Measurements from ENCODE around the gene ASPSCR1. TPM values are rescaled to one million over a fixed set of nuclear protein-coding genes. Genes with fewer than 3 reads are reported as not detected.

The ASPSCR1 gene
- polyA plus RNA-seq, 1 donor: 24.9 TPM

GRCh38 chr17:82030470-82031302 lies 53.3 kb downstream of the ASPSCR1 start:
- peak overlapping the region; percentile 17 for H3K27ac ChIP-seq (ENCODE audit: low read length)
- H3K27me3 ChIP-seq (ENCODE audit: control insufficient read depth, insufficient read depth, low read length): peaks cover 6% of the 10 kb centered on the region
- peaks cover 27% of the 10 kb centered on the region for H3K36me3 ChIP-seq (ENCODE audit: control insufficient read depth, insufficient read depth, low read length)
- no CpG with 5 or more reads among the region's 94 CpGs for WGBS (ENCODE audit: insufficient coverage, low lambda C conversion rate)
- peak; percentile 81 to 82 for DNase-seq
- H3K4me3 ChIP-seq (ENCODE audit: low read length): peak overlapping the region; percentile 49
- peaks cover 3% of the 10 kb centered on the region for H3K9me3 ChIP-seq (ENCODE audit: control insufficient read depth, low read depth, low read length)
- H3K4me1 ChIP-seq (ENCODE audit: control insufficient read depth, insufficient read depth, low read length): peaks cover 11% of the 10 kb centered on the region

- no CpG with 5 or more reads among the region's 96 CpGs for WGBS (ENCODE audit: insufficient coverage, low lambda C conversion rate)
- peaks cover 17% of the 10 kb centered on the region for H3K4me1 ChIP-seq (ENCODE audit: control insufficient read depth, insufficient read depth, low read length)
- peak within 1 kb of the TSS; percentile 17 for H3K27ac ChIP-seq (ENCODE audit: low read length)
- H3K9me3 ChIP-seq (ENCODE audit: control insufficient read depth, low read depth, low read length): peaks cover 3% of the 10 kb centered on the region
- H3K4me3 ChIP-seq (ENCODE audit: low read length): peak within 1 kb of the TSS; percentile 49
- peaks cover 25% of the 10 kb centered on the region for H3K36me3 ChIP-seq (ENCODE audit: control insufficient read depth, insufficient read depth, low read length)
- peaks cover 6% of the 10 kb centered on the region for H3K27me3 ChIP-seq (ENCODE audit: control insufficient read depth, insufficient read depth, low read length)
- DNase-seq: no peak
These were observed 54.0 kb downstream of the ASPSCR1 start, which contains the start of gene RAC3 for GRCh38 chr17:82031303-82031884. RAC3 (plus strand) TSS chr17:82031678; CDS start chr17:82031762, 84 bp downstream.

DNA sequence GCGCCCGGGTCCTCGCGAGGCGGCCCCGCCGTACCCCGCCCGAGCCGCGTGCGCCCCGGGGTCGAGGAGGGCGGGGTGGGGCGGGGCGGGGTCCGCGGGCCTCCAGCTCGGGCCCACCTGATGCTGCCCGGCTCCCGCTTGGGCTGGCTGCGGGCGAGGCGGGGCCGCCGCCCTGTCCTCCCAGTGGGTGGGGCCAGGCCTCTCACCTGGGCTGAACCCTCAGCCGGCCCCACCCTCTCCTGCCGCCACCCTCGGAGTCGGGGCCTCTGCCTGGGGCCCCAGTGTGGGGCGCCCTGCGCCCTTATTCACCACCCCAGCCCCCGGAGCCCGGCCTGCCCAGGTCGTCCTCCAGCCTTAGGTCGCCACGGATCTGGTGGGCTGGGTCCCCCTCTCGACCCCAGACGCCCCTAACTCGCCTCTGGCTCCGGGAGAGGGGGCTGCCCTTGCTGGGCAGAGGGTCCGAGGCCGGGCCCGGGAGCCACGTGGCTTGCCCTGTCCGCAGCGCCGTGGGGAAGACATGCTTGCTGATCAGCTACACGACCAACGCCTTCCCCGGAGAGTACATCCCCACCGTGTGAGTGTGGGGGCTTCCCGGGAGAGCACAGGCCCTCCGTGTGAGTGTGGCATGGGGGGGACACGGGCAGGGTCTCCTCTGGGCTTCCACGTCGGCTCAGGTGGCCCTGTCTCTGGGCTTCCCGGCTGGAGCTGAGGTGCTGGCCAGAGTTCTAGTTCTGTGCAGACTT lies 54.6 kb downstream of the ASPSCR1 start:
- Histone ChIP-seq H3K27ac (ENCODE audit: low read length) (no peak overlapping the region), H3K27me3 (ENCODE audit: control insufficient read depth, insufficient read depth, low read length) (peaks cover 6% of the 10 kb centered on the region), H3K4me3 (ENCODE audit: low read length) (peak overlapping the region; percentile 32), H3K36me3 (ENCODE audit: control insufficient read depth, insufficient read depth, low read length) (peaks cover 21% of the 10 kb centered on the region), H3K9me3 (ENCODE audit: control insufficient read depth, low read depth, low read length) (peaks cover 3% of the 10 kb centered on the region), H3K4me1 (ENCODE audit: control insufficient read depth, insufficient read depth, low read length) (peaks cover 22% of the 10 kb centered on the region)
- peak in 1 of 2 donors; percentile 67 for DNase-seq
- no CpG with 5 or more reads among the region's 59 CpGs for WGBS (ENCODE audit: insufficient coverage, low lambda C conversion rate)

DNA sequence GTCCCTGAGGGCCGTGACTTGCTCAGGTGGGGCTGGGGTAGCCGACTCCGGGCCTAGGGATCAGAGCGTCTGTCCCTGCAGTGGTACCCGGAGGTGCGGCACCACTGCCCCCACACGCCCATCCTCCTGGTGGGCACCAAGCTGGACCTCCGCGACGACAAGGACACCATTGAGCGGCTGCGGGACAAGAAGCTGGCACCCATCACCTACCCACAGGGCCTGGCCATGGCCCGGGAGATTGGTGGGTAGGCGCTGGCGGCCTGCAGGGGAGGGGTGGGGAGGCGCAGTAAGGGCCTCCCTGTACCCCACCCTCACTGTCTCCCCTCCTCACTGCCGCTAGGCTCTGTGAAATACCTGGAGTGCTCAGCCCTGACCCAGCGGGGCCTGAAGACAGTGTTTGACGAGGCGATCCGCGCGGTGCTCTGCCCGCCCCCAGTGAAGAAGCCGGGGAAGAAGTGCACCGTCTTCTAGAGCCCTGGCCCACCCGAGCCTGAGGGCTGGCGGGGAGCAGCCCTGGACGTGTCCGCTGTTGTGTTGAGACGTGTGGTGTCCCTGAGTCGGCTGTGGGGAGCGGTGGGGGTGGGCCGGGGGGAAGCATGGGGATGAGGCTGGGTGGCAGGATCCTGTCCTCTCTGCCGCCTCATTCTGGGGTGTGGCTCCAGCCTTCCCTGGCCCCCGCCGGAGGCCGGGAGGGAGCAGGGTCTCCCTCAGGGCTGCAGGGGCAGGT lies 56.1 kb downstream of the ASPSCR1 start:
- no CpG with 5 or more reads among the region's 38 CpGs for WGBS (ENCODE audit: insufficient coverage, low lambda C conversion rate)
- no peak for DNase-seq
- peaks cover 27% of the 10 kb centered on the region for H3K4me1 ChIP-seq (ENCODE audit: control insufficient read depth, insufficient read depth, low read length)
- H3K4me3 ChIP-seq (ENCODE audit: low read length): no peak overlapping the region
- H3K9me3 ChIP-seq (ENCODE audit: control insufficient read depth, low read depth, low read length): peaks cover 3% of the 10 kb centered on the region
- peaks cover 11% of the 10 kb centered on the region for H3K36me3 ChIP-seq (ENCODE audit: control insufficient read depth, insufficient read depth, low read length)
- H3K27ac ChIP-seq (ENCODE audit: low read length): no peak overlapping the region
- peaks cover 6% of the 10 kb centered on the region for H3K27me3 ChIP-seq (ENCODE audit: control insufficient read depth, insufficient read depth, low read length)

- Histone ChIP-seq H3K4me3 (ENCODE audit: low read length) (no peak overlapping the region), H3K27ac (ENCODE audit: low read length) (no peak overlapping the region), H3K4me1 (ENCODE audit: control insufficient read depth, insufficient read depth, low read length) (peaks cover 27% of the 10 kb centered on the region), H3K36me3 (ENCODE audit: control insufficient read depth, insufficient read depth, low read length) (peaks cover 4% of the 10 kb centered on the region), H3K27me3 (ENCODE audit: control insufficient read depth, insufficient read depth, low read length) (peaks cover 6% of the 10 kb centered on the region), H3K9me3 (ENCODE audit: control insufficient read depth, low read depth, low read length) (peaks cover 3% of the 10 kb centered on the region)
- 87% methylated on average over 3 of the region's 23 CpGs for WGBS (ENCODE audit: insufficient coverage, low lambda C conversion rate)
- no peak for DNase-seq
These were observed 57.1 kb downstream of the ASPSCR1 start for GRCh38 chr17:82034371-82035011.

GRCh38 chr17:82035488-82035887 lies 58.1 kb downstream of the ASPSCR1 start:
- no CpG with 5 or more reads among the region's 8 CpGs for WGBS (ENCODE audit: insufficient coverage, low lambda C conversion rate)
- Histone ChIP-seq H3K9me3 (ENCODE audit: control insufficient read depth, low read depth, low read length) (peaks cover 3% of the 10 kb centered on the region), H3K27me3 (ENCODE audit: control insufficient read depth, insufficient read depth, low read length) (peaks cover 6% of the 10 kb centered on the region), H3K36me3 (ENCODE audit: control insufficient read depth, insufficient read depth, low read length) (peaks cover 4% of the 10 kb centered on the region), H3K4me1 (ENCODE audit: control insufficient read depth, insufficient read depth, low read length) (peaks cover 27% of the 10 kb centered on the region), H3K27ac (ENCODE audit: low read length) (no peak overlapping the region), H3K4me3 (ENCODE audit: low read length) (no peak overlapping the region)
- DNase-seq: no peak

- no peak overlapping the region for H3K27ac ChIP-seq (ENCODE audit: low read length)
- peaks cover 3% of the 10 kb centered on the region for H3K9me3 ChIP-seq (ENCODE audit: control insufficient read depth, low read depth, low read length)
- peaks cover 4% of the 10 kb centered on the region for H3K36me3 ChIP-seq (ENCODE audit: control insufficient read depth, insufficient read depth, low read length)
- peaks cover 23% of the 10 kb centered on the region for H3K4me1 ChIP-seq (ENCODE audit: control insufficient read depth, insufficient read depth, low read length)
- H3K4me3 ChIP-seq (ENCODE audit: low read length): peak overlapping the region; percentile 79
- WGBS (ENCODE audit: insufficient coverage, low lambda C conversion rate): no CpG with 5 or more reads among the region's 20 CpGs
- no peak for DNase-seq
- peaks cover 6% of the 10 kb centered on the region for H3K27me3 ChIP-seq (ENCODE audit: control insufficient read depth, insufficient read depth, low read length)
These were observed 58.7 kb downstream of the ASPSCR1 start for GRCh38 chr17:82035956-82036633.

DNA sequence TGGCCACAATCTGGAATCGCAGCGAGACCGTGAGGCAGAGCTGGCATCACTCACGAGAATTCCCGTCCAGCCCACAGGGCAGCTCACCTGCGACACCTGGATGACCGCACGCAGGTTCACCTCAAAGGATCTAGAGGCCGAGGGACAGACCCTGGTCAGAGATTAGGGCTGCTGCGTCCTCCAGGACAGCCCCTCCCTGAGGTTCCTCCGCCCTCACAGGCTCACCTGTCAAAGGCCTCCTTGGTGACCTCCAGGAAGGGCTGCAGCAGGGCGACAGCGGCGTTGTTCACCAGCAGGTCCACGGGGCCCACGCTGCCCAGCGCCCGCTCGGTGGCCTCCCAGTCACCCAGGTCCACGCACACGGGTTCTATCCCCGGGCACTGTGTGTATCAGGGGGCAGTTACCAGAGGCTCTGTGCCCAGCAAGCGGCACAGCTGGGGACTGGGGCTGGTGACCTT lies 59.2 kb downstream of the ASPSCR1 start:
- H3K27me3 ChIP-seq (ENCODE audit: control insufficient read depth, insufficient read depth, low read length): peaks cover 6% of the 10 kb centered on the region
- DNase-seq: no peak
- peaks cover 23% of the 10 kb centered on the region for H3K4me1 ChIP-seq (ENCODE audit: control insufficient read depth, insufficient read depth, low read length)
- H3K9me3 ChIP-seq (ENCODE audit: control insufficient read depth, low read depth, low read length): peaks cover 3% of the 10 kb centered on the region
- WGBS (ENCODE audit: insufficient coverage, low lambda C conversion rate): no CpG with 5 or more reads among the region's 23 CpGs
- H3K36me3 ChIP-seq (ENCODE audit: control insufficient read depth, insufficient read depth, low read length): peaks cover 4% of the 10 kb centered on the region
- peak overlapping the region; percentile 79 for H3K4me3 ChIP-seq (ENCODE audit: low read length)
- peak overlapping the region; percentile 95 for H3K27ac ChIP-seq (ENCODE audit: low read length)
